Gastrocnemius medialis (tissue), 4 donors: ENCODE results near the gene CARMIL3. TPM values are rescaled to one million over a fixed set of nuclear protein-coding genes. Genes with fewer than 3 reads are reported as not detected.
A peak's percentile ranks its signal among the peaks of the same experiment; 100 is the strongest.
"Not testable (repeated sequence)": the region's sequence is repeated elsewhere in the genome, so short reads cannot be mapped to it uniquely, and the experiment has no call there.

Source experiments
- ATAC-seq, 2 donors: fragments of 150-250 bp; one replicate each; pipeline ENCODE4 v1.9.1; 2016
- DNase-seq, 2 donors: peaks; one replicate each; pipeline ENCODE4 v3.0.0-alpha.2; 2019
- H3K27ac ChIP-seq, 4 donors: fragments of 200-600 bp; sonication (generic); 1 replicate in 1 of 4; 2 replicates in 3 of 4; pipeline ENCODE4 v1.5.1; 2016 to 2018; ENCODE audit warnings: mild to moderate bottlenecking in 2 of 4, moderate library complexity in 1 of 4
- H3K27me3 ChIP-seq, 3 donors: fragments of 200-600 bp; sonication (generic) in 2 of 3; 1 replicate in 1 of 3; 2 replicates in 2 of 3; pipeline versions ENCODE4 v1.5.1 to v1.6.0; 2016 to 2019; ENCODE audit warnings: mild to moderate bottlenecking in 1 of 3, moderate library complexity in 1 of 3
- H3K36me3 ChIP-seq, 2 donors: fragments of 200-600 bp; sonication (generic) in 1 of 2; one replicate each; pipeline ENCODE4 v1.5.1; 2017 to 2018
- H3K4me1 ChIP-seq, 2 donors: fragments of 200-600 bp; sonication (generic) in 1 of 2; one replicate each; pipeline ENCODE4 v1.5.1; 2016 to 2017; ENCODE audit warnings: mild to moderate bottlenecking in 2 of 2
- H3K4me3 ChIP-seq, 4 donors: fragments of 200-600 bp; sonication (generic) in 3 of 4; 1 replicate in 1 of 4; 2 replicates in 3 of 4; pipeline ENCODE4 v1.5.1; 2016 to 2019; ENCODE audit warnings: mild to moderate bottlenecking in 2 of 4
- H3K9me3 ChIP-seq, 3 donors: fragments of 200-600 bp; sonication (generic) in 2 of 3; 1 replicate in 1 of 3; 2 replicates in 2 of 3; pipeline ENCODE4 v1.5.1; 2016 to 2019
- POLR2A ChIP-seq, 2 donors: fragments of 450-650 bp; IDR thresholded peaks; one replicate each; pipeline ENCODE4 v1.6.1; 2017; ENCODE audit warnings: antibody characterized with exemption in 2 of 2, mild to moderate bottlenecking in 2 of 2, moderate library complexity in 2 of 2
- in situ Hi-C, 4 donors: fragments of 200-750 bp; cut with MboI; loops; one replicate each; pipeline versions ENCODE4 v1.15.0 to v1.8.0; 2017; ENCODE audit warnings: low sequenced_read_pairs in 4 of 4
- intact Hi-C: fragments of 100-400 bp; cut with DNase I; formaldehyde crosslinking; loops from one replicate; pipeline ENCODE4 v1.15.1; 2023; ENCODE audit warnings: low total_unique reads
- total RNA-seq, 4 donors: library from RNA; depleted of rRNA; stranded (reverse); fragments of >200 nt; gene quantifications; one replicate each; pipeline versions ENCODE4 v1.1.0 to v1.2.3, GENCODE V29; 2016
- TF ChIP-seq, protein P1 (sequence below), 5 experiments: fragments of 450-650 bp in 3 of 5; fragments of 200-600 bp in 2 of 5; sonication (generic) in 2 of 5; IDR thresholded peaks in 4 of 5; conservative IDR thresholded peaks in 1 of 5; 1 replicate in 4 of 5; 2 replicates in 1 of 5; pipeline ENCODE4 v1.5.1; 2016 to 2019; ENCODE audit warnings: antibody characterized with exemption in 5 of 5, mild to moderate bottlenecking in 3 of 5, moderate library complexity in 3 of 5

CARMIL3 gene, protein sequence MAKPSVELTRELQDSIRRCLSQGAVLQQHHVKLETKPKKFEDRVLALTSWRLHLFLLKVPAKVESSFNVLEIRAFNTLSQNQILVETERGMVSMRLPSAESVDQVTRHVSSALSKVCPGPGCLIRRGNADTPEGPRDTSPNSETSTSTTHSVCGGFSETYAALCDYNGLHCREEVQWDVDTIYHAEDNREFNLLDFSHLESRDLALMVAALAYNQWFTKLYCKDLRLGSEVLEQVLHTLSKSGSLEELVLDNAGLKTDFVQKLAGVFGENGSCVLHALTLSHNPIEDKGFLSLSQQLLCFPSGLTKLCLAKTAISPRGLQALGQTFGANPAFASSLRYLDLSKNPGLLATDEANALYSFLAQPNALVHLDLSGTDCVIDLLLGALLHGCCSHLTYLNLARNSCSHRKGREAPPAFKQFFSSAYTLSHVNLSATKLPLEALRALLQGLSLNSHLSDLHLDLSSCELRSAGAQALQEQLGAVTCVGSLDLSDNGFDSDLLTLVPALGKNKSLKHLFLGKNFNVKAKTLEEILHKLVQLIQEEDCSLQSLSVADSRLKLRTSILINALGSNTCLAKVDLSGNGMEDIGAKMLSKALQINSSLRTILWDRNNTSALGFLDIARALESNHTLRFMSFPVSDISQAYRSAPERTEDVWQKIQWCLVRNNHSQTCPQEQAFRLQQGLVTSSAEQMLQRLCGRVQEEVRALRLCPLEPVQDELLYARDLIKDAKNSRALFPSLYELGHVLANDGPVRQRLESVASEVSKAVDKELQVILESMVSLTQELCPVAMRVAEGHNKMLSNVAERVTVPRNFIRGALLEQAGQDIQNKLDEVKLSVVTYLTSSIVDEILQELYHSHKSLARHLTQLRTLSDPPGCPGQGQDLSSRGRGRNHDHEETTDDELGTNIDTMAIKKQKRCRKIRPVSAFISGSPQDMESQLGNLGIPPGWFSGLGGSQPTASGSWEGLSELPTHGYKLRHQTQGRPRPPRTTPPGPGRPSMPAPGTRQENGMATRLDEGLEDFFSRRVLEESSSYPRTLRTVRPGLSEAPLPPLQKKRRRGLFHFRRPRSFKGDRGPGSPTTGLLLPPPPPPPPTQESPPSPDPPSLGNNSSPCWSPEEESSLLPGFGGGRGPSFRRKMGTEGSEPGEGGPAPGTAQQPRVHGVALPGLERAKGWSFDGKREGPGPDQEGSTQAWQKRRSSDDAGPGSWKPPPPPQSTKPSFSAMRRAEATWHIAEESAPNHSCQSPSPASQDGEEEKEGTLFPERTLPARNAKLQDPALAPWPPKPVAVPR (N-terminal part only)
- under 1 TPM in 2 of 4 donors, not detected in 2; 0.04 to 0.31 TPM for total RNA-seq

DNA sequence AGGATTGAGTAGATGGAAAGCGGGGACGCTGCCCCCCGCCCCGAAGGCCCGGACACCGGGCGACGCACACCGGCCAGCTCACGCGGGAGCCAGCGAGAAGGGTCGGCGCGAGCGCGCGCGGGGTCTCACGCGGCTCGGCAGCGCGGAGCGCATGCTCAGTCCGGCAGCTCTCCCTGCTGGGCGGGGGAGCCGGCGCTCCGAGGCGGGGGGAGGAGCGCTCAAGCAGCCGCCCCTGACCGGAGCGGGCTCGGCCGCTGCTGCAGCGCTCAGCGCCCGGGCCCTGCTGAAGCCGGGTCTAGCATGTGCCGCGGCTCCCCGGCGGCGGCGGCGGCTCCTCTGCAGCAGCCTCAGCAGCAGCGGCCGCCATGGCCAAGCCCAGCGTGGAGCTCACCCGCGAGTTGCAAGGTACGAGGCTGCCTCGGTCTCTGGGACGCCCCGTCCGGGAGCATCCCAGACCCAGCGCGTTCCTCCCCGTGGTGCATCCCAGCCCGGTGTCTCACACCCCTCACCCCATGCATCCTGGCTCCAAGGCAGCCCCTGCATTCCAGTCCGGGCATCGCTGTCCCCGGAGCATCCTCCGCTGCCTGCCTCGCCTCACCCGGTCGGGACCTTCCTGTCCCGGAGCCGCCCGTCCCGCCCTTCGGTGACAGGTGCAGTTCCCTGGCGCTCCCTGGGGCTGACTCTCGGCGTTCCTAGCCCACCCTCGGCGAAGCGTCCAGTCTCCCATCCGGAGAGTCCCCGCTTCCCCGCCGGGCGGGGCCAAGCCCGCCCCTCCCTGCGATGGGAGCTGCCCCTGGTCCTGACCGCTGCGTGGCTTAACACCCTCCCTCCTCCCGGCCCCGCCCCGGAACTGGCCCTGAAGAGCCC lies at the start of gene CARMIL3:
CARMIL3 (plus strand) TSS at position 221 of the 867 bp plus-strand sequence; CDS start at position 366, 145 bp downstream.
- intact Hi-C loops (loop anchor here (5.0 kb wide), 1 partner anchor 40 kb away; no protein-coding TSS in a partner anchor), in situ Hi-C loops (no loop called here)
- no peak for TF ChIP-seq POLR2A (IDR thresholded peaks at IDR 0.05)
- TF ChIP-seq, protein P1, sequence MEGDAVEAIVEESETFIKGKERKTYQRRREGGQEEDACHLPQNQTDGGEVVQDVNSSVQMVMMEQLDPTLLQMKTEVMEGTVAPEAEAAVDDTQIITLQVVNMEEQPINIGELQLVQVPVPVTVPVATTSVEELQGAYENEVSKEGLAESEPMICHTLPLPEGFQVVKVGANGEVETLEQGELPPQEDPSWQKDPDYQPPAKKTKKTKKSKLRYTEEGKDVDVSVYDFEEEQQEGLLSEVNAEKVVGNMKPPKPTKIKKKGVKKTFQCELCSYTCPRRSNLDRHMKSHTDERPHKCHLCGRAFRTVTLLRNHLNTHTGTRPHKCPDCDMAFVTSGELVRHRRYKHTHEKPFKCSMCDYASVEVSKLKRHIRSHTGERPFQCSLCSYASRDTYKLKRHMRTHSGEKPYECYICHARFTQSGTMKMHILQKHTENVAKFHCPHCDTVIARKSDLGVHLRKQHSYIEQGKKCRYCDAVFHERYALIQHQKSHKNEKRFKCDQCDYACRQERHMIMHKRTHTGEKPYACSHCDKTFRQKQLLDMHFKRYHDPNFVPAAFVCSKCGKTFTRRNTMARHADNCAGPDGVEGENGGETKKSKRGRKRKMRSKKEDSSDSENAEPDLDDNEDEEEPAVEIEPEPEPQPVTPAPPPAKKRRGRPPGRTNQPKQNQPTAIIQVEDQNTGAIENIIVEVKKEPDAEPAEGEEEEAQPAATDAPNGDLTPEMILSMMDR (IDR thresholded peaks at IDR 0.05 in 4 of 5, conservative IDR thresholded peaks at IDR 0.05 in 1 of 5) = no peak
- H3K4me1 ChIP-seq = peaks cover 6 to 8% of the 10 kb centered on the region in 2 donors
- DNase-seq (peak in 1 of 2 donors; percentile 41), ATAC-seq (peak; percentile 85 to 86)
- peak within 1 kb of the TSS; percentile 56 to 77 (median 66) for H3K4me3 ChIP-seq
- no peaks in the 10 kb centered on the region for H3K36me3 ChIP-seq
- peaks cover 0 to 3% (median 0%) of the 10 kb centered on the region in 3 donors for H3K27me3 ChIP-seq
- H3K9me3 ChIP-seq = no peaks in the 10 kb centered on the region
- H3K27ac ChIP-seq = peak within 1 kb of the TSS; percentile 57 to 69 (median 60)

DNA sequence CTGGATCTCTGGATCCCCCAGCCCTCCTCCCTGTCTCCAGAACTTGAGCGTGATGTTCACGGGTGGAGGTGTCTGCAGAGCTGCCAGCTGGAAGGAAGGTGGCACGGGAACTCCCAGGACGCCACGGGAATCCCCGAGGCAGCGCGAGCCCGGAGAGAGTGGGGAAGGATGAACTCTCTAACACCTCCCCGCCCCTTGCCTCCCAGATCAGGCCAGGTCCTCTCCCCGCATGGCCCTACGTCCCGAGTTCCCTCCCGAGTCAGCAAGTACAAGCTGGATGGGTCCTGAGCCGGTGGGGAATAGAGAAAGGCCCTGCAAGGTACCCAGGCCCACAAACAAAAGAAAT lies 45.4 kb upstream of the CARMIL3 start:
- Histone ChIP-seq H3K4me3 (peak overlapping the region; percentile 38 to 55 (median 46)), H3K27ac (peak overlapping the region in 3 of 4 donors; percentile 35 to 63 (median 62))
- H3K27me3 ChIP-seq, intact Hi-C loops, DNase-seq, H3K36me3 ChIP-seq, in situ Hi-C loops, H3K9me3 ChIP-seq, H3K4me1 ChIP-seq: not testable (repeated sequence)
- ATAC-seq = peak; percentile 48 to 59

DNA sequence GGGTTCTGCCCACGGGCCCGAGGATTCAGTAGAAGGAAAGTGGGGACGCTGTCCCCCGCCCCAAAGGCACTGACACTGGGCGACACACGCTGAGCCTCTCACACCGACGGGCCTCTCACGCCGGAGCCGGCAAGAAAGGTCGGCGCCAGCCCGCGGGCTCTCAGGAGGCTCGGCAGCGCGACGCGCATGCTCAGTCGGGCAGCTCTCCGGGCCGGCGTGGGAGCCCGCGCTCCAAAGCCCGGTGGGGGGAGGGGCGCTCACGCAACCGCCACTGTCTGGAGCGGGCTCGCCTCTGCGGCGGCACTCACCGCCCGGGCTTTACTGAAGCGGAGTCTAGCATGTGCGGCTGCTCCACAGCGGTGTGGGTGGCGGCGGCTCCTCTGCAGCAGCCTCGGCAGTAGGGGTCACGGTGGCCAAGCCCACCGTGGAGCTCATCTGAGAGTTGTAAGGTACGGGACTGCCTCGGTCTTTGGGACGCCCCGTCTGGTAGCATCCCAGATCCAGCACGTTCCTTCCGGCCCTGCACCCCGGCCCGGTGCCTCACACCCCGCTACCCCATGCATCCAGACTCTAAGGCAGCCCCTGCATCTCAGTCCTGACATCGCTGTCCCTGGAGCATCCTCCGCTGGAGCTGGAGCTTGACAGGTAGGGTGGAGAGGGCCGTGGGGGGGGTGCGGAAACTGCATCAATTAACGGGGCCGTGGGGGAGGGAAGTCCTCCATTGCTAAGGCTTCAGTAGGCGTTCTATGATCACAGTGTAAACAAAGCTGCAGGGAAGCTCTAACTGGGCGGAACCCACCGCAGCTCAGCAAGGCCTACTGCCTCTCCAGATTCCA lies 44.8 kb upstream of the CARMIL3 start:
- intact Hi-C loops, in situ Hi-C loops, H3K27me3 ChIP-seq, H3K4me1 ChIP-seq, H3K9me3 ChIP-seq, H3K36me3 ChIP-seq: not testable (repeated sequence)
- Histone ChIP-seq H3K4me3 (peak overlapping the region; percentile 38 to 55 (median 46)), H3K27ac (peak overlapping the region in 3 of 4 donors; percentile 35 to 63 (median 62))
- ATAC-seq = peak; percentile 76 to 87
- peak in 1 of 2 donors; percentile 43 for DNase-seq

DNA sequence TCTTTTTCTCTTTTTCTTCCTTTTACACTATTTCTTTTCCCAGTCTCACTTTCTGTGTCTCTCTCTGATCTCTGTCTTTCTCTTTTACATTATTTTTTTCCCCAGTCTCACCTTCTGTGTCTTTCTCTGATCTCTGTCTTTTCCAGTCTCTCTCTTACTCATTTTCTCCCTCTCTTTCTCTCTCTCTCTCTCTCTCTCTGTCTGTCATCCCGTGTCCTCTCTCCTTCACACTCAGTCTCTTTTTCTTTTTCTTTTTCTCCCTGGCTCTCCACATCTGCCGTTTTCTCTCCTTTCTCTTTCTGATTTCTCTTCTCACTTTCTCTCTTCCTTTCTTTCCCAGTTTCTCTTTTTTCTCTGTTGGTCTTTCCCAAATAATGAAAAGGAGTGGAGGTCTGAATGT lies 40.8 kb upstream of the CARMIL3 start:
- ATAC-seq = no peak
- Histone ChIP-seq H3K27ac (no peak overlapping the region), H3K4me1 (peaks cover 4 to 5% of the 10 kb centered on the region in 2 donors), H3K27me3 (no peaks in the 10 kb centered on the region), H3K36me3 (no peaks in the 10 kb centered on the region), H3K4me3 (no peak overlapping the region), H3K9me3 (no peaks in the 10 kb centered on the region)
- intact Hi-C loops = loop anchor here (5.0 kb wide), 1 partner anchor 41 kb away; the partner anchor contains the start of gene CARMIL3
- TF ChIP-seq POLR2A (IDR thresholded peaks at IDR 0.05) = no peak
- TF ChIP-seq, protein P1 (IDR thresholded peaks at IDR 0.05 in 4 of 5, conservative IDR thresholded peaks at IDR 0.05 in 1 of 5) = no peak
- DNase-seq = no peak
- in situ Hi-C loops = no loop called here

DNA sequence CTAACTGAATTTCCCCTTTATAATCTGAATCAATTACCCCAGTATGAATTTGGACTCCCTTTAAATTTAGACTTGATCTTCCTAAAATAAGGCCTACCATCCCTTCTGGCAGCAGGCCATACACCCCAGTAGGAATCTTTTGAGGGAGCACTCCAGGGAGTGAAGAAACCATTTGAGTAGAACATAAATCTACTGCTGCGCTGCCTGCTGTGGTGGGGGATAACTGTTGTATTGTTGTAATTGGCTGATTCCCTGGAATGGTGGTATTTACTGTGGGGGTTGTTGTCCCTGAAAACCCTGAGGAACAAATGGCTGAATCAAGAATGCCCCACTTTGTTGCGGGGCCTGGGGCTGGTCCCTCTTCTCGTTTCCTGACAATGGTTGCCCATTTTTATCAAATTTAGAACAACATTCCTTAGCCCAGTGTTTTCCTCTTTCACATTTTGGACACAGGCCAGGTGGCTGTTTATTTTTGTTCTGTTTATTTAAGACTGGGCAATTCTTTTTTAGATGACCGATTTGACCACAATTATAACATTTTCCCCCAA lies 39.0 kb upstream of the CARMIL3 start:
- intact Hi-C loops = loop anchor here (5.0 kb wide), 1 partner anchor 40 kb away; the partner anchor contains the start of gene CARMIL3
- H3K36me3 ChIP-seq, H3K27ac ChIP-seq, ATAC-seq, in situ Hi-C loops, H3K4me1 ChIP-seq, H3K27me3 ChIP-seq, H3K9me3 ChIP-seq, H3K4me3 ChIP-seq, DNase-seq: not testable (repeated sequence)
